ENCODE measurements around the gene NELL1.

DNA sequence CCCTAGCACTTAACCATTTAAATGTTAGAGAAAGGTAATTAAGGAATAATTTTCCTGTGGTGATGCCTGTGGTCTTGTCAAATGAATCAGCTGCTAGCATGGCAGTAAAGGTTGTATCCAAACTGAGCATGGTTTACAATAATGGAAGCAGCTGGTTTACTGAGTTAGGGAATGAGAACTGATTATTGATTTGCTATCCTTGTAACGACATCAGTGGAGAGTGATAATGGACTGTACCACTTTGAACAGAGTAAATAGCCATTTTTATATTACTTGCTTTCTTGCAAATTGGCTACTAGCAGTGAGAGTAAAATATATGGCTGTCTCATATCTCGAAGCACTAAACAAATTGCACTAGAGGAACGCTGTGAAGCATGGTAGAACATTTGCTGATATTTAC, 934.5 kb downstream of the NELL1 start:
- TF ChIP-seq, protein P1, sequence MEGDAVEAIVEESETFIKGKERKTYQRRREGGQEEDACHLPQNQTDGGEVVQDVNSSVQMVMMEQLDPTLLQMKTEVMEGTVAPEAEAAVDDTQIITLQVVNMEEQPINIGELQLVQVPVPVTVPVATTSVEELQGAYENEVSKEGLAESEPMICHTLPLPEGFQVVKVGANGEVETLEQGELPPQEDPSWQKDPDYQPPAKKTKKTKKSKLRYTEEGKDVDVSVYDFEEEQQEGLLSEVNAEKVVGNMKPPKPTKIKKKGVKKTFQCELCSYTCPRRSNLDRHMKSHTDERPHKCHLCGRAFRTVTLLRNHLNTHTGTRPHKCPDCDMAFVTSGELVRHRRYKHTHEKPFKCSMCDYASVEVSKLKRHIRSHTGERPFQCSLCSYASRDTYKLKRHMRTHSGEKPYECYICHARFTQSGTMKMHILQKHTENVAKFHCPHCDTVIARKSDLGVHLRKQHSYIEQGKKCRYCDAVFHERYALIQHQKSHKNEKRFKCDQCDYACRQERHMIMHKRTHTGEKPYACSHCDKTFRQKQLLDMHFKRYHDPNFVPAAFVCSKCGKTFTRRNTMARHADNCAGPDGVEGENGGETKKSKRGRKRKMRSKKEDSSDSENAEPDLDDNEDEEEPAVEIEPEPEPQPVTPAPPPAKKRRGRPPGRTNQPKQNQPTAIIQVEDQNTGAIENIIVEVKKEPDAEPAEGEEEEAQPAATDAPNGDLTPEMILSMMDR (conservative IDR thresholded peaks at IDR 0.05 in 1 of 2, IDR thresholded peaks at IDR 0.05 in 1 of 2; ENCODE audit: low read depth in 1 of 2, low read length in 2 of 2) = no peak
- no peak for TF ChIP-seq EZH2 (IDR thresholded peaks at IDR 0.05; ENCODE audit: low read length, missing control alignments)
